ENCODE data around the gene KANSL1L. TPM values are rescaled to one million over a fixed set of nuclear protein-coding genes. Genes with fewer than 3 reads are reported as not detected.

KANSL1L gene
- total and polyA plus RNA-seq, 2 experiments from 2014 or later: 4.2 to 38.6 TPM

GRCh38 chr2:210195101-210195852, 24.1 kb upstream of the KANSL1L start:
- DNase-seq (ENCODE audit: low spot score): peak; percentile 67
- Histone ChIP-seq H3K27me3 (no peaks in the 10 kb centered on the region), H3K9me3 (ENCODE audit: low read depth) (no peaks in the 10 kb centered on the region), H3K4me2 (peak overlapping the region; percentile 56), H3K27ac (no peak overlapping the region), H4K20me1 (ENCODE audit: insufficient read depth, poor library complexity, severe bottlenecking) (no peaks in the 10 kb centered on the region), H3K36me3 (replicated peaks; ENCODE audit: insufficient read depth, low read depth) (no peaks in the 10 kb centered on the region), H3K9me2 (replicated peaks; ENCODE audit: insufficient read depth) (no peaks in the 10 kb centered on the region), H3K79me2 (no peaks in the 10 kb centered on the region), H3K4me1 (ENCODE audit: insufficient read depth) (no peaks in the 10 kb centered on the region), H3K4me3 (no peak overlapping the region), H2AFZ (peak overlapping the region; percentile 2)
- no peak for TF ChIP-seq EZH2 (IDR thresholded peaks at IDR 0.05; ENCODE audit: borderline replicate concordance)
- peak; percentile 94 for TF ChIP-seq CTCF (IDR thresholded peaks at IDR 0.05; ENCODE audit: poor library complexity)
- WGBS (ENCODE audit: low lambda C conversion rate, missing lambda C conversion rate): 29% methylated on average over 8 of the region's 8 CpGs

GRCh38 chr2:210190345-210190744, 19.1 kb upstream of the KANSL1L start:
- TF ChIP-seq EZH2phosphoT487 (IDR thresholded peaks at IDR 0.05; ENCODE audit: low read depth, severe bottlenecking, unreplicated experiment) (no peak), CTCF (IDR thresholded peaks at IDR 0.05; ENCODE audit: poor library complexity) (no peak), EZH2 (IDR thresholded peaks at IDR 0.05; ENCODE audit: borderline replicate concordance) (no peak)
- Histone ChIP-seq H3K27ac (peak overlapping the region; percentile 13), H2AFZ (no peak overlapping the region), H3K9me2 (replicated peaks; ENCODE audit: insufficient read depth) (no peaks in the 10 kb centered on the region), H3K27me3 (no peaks in the 10 kb centered on the region), H3K4me3 (no peak overlapping the region), H3K36me3 (replicated peaks; ENCODE audit: insufficient read depth, low read depth) (no peaks in the 10 kb centered on the region), H3K4me2 (peak overlapping the region; percentile 46), H4K20me1 (ENCODE audit: insufficient read depth, poor library complexity, severe bottlenecking) (no peaks in the 10 kb centered on the region), H3K4me1 (ENCODE audit: insufficient read depth) (no peaks in the 10 kb centered on the region), H3K79me2 (no peaks in the 10 kb centered on the region), H3K9me3 (ENCODE audit: low read depth) (no peaks in the 10 kb centered on the region)
- DNase-seq (ENCODE audit: low spot score): no peak
- 65% methylated on average over 4 of the region's 4 CpGs for WGBS (ENCODE audit: low lambda C conversion rate, missing lambda C conversion rate)

GRCh38 chr2:210189452-210190138, 18.4 kb upstream of the KANSL1L start:
- H3K27me3 ChIP-seq: no peaks in the 10 kb centered on the region
- no peak overlapping the region for H2AFZ ChIP-seq
- H3K9me3 ChIP-seq (ENCODE audit: low read depth): no peaks in the 10 kb centered on the region
- no peaks in the 10 kb centered on the region for H3K79me2 ChIP-seq
- no peaks in the 10 kb centered on the region for H4K20me1 ChIP-seq (ENCODE audit: insufficient read depth, poor library complexity, severe bottlenecking)
- H3K4me1 ChIP-seq (ENCODE audit: insufficient read depth): no peaks in the 10 kb centered on the region
- H3K9me2 ChIP-seq (replicated peaks; ENCODE audit: insufficient read depth): no peaks in the 10 kb centered on the region
- no peak overlapping the region for H3K4me3 ChIP-seq
- TF ChIP-seq EZH2phosphoT487 (IDR thresholded peaks at IDR 0.05; ENCODE audit: low read depth, severe bottlenecking, unreplicated experiment) (no peak), CTCF (IDR thresholded peaks at IDR 0.05; ENCODE audit: poor library complexity) (no peak), EZH2 (IDR thresholded peaks at IDR 0.05; ENCODE audit: borderline replicate concordance) (no peak)
- WGBS (ENCODE audit: low lambda C conversion rate, missing lambda C conversion rate): 37% methylated on average over 1 of the region's 1 CpG
- peak overlapping the region; percentile 13 for H3K27ac ChIP-seq
- peak overlapping the region; percentile 46 for H3K4me2 ChIP-seq
- DNase-seq (ENCODE audit: low spot score): no peak
- H3K36me3 ChIP-seq (replicated peaks; ENCODE audit: insufficient read depth, low read depth): no peaks in the 10 kb centered on the region
